ENCODE results near the gene INPP5J. TPM values are rescaled to one million over a fixed set of nuclear protein-coding genes. Genes with fewer than 3 reads are reported as not detected.

INPP5J gene
- total RNA-seq, 4 donors from 2014 or later, result not detected

GRCh38 chr22:31081963-31082605 lies 40.7 kb upstream of the INPP5J start:
- no peak for TF ChIP-seq CTCF (IDR thresholded peaks at IDR 0.05; ENCODE audit: low read depth)

- no peak for TF ChIP-seq CTCF (IDR thresholded peaks at IDR 0.05; ENCODE audit: low read depth)
These were observed 40.0 kb upstream of the INPP5J start for GRCh38 chr22:31082606-31083376.

- TF ChIP-seq CTCF (IDR thresholded peaks at IDR 0.05; ENCODE audit: low read depth), result no peak
These were observed 39.4 kb upstream of the INPP5J start for GRCh38 chr22:31083377-31083768.

- TF ChIP-seq CTCF (IDR thresholded peaks at IDR 0.05; ENCODE audit: low read depth), result no peak
These were observed 38.6 kb upstream of the INPP5J start for GRCh38 chr22:31083923-31084810.

- no peak for TF ChIP-seq CTCF (IDR thresholded peaks at IDR 0.05; ENCODE audit: low read depth)
These were observed 37.8 kb upstream of the INPP5J start for GRCh38 chr22:31084811-31085492.

- no peak for TF ChIP-seq CTCF (IDR thresholded peaks at IDR 0.05; ENCODE audit: low read depth)
These were observed 37.3 kb upstream of the INPP5J start for GRCh38 chr22:31085493-31085824.

All from subcutaneous adipose tissue (tissue), 4 donors.